Myocyte (in vitro differentiated cells): Measurements from ENCODE around the gene CCDC15. TPM values are rescaled to one million over a fixed set of nuclear protein-coding genes. Genes with fewer than 3 reads are reported as not detected.

Experiments
- DNase-seq: peaks from one replicate; pipeline ENCODE4 v3.0.0-alpha.2; 2012; ENCODE audit warnings: low read depth
- polyA plus RNA-seq: library from polyadenylated mRNA; unstranded; fragments of >200 nt; gene quantifications from one replicate; pipeline ENCODE4 v1.2.1, GENCODE V29; 2012; ENCODE audit warnings: missing spikeins
- total RNA-seq: library from RNA; depleted of rRNA; stranded (reverse); fragments of >200 nt; gene quantifications from 2 replicates; pipeline ENCODE4 v1.2.3, GENCODE V29; 2014

The CCDC15 gene
- 1.7 and 1.8 TPM in 2 replicates for total RNA-seq
- polyA plus RNA-seq, result 0.40 TPM

DNA sequence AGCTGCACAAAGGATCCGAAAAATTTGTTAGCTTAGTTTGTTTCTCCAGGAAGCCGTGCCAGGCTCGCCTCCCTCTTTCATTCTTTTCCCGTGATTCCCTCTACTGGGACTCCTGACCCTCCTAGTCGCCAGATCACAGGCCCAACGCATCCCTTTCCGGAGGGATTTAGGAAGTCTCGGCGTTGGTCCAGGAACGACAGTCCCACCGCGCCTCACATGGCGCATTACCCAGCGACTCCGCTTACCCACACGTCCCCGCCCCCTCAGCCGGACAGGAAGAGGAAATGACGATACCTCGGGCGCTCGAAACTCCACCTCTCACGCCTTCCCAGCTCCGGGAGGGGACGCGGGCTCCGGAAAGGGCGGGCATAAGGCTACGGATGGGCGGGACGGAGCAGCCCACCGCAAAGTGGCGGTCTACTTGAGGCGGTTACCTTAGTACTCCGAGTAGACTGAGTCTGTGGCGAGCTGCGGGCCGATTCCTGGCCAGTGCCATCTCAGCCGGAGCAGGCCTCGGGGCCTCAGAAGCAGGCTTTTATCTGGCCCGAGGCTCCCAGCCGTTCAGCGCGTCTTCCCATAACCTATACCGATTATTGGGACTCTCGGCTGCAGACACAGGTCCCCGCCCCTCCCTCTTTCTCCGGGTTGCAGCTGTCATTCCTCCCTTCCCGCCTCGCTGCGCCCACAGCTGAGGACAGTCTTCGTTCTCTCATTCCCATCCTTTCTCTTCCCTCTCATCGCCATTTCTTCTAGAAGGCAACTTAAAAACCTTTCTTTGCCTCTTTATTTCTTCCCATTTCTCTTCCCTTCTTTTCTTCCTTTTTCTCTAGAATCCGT lies at the start of gene CCDC15:
TSS of gene CCDC15 (plus strand) at position 450 of the 837 bp plus-strand sequence. CDS start 531 bp downstream, outside the sequence.
- DNase-seq, result peak; percentile 100

- peak; percentile 33 for DNase-seq
These were observed 38.2 kb upstream of the CCDC15 start for GRCh38 chr11:124915541-124916369.

DNA sequence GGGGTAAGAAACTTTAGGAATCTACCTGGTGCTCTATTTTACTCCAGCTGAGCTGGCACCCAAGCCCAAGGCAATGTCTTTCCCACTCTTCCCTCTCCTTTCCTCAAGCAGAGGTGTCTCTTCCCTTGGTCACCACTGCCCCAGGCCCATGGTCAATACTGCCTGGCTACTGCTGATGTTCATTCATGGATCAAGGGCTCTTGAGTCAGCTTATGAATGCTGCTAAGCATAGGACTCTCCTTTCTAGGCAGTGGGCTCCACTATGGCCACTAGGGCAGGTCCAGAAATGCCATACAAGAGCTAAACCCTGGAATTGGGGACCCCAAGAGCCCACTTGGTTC lies 37.7 kb upstream of the CCDC15 start:
- no peak for DNase-seq

- DNase-seq, result peak; percentile 76
These were observed 36.8 kb upstream of the CCDC15 start for GRCh38 chr11:124917115-124917637.

DNA sequence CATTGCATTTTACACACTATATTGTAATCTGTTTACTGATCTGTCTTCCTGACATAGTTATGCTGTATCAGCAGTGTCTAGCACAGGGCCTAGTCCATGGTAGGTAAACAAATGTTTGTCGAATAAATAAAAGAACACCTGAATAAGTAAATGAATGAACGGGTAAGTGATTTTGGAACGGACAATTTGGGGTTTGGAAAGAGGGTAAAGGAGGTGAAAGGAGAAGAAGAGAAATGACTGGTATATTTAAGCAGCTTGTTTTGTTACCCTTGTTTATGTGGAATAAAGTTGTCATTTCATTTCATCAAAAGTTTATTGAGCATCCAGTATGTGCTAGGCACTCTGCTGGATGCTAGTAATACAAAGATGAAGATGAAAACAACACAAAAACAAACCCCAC lies 35.1 kb upstream of the CCDC15 start, which contains the start of gene HEPN1:
TSS of gene HEPN1 (plus strand) at position 301 of the 400 bp plus-strand sequence.
- no peak for DNase-seq

DNA sequence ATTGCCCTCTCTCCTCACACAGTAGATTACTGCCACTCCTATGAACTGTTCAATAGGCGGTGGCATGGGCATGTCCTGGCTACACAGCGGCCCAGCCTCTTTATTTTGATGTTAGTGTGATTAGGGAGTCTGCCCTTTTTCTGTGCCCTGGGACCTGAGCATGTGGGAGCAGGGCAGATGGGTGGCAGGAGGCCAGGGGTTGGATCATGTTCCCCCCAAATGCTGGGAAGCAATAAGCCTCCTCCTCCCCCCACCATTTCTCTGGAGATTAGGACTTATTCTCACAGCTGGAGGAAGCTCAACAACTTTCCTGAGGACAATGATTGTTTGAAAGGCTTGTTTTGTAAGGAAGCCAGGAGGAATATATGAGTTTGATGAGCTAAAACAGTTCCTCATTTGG lies 34.1 kb upstream of the CCDC15 start:
- peak; percentile 48 for DNase-seq

GRCh38 chr11:124920356-124920755 lies 33.6 kb upstream of the CCDC15 start:
- no peak for DNase-seq

GRCh38 chr11:124920870-124921609 lies 33.0 kb upstream of the CCDC15 start:
- DNase-seq, result peak; percentile 51

DNA sequence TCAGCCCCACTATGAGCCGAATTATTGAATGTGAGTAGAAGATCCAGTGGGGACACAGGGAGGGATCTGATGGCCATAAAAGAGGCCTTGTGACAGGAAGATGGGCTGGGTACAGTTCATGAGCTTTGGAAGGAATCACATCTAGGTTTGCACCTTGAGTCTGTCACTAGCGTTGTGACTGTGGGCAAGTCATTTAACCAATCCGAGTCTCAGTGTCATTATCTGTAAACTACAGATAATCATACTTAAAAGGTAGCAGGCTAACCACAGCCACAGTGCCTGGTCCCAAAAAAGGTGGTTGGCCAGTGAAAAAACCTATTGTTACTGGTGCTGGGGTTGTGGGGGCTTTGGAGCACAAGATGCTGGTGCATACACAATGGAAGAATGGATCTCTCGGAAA lies 31.2 kb upstream of the CCDC15 start:
- no peak for DNase-seq

DNA sequence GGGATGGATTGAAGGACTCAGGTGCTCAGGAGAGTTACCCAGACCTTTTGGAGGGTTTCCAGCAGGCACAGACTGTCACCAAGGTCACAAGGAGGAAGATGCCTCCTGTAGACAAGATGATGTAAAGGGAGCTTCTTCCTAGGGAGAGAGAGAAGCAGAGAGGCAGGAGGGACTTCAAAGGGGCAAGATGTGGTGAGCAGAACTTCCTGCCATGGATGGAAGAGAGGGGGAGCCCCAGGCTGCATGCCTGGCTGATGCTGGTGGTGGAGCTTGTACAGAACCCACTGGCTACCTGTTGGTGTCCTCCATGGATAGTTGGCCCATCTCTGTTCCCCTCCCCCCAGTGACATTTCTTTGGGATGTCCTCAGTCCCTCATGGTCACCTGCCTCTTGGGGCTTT lies 30.7 kb upstream of the CCDC15 start:
- DNase-seq, result no peak

DNA sequence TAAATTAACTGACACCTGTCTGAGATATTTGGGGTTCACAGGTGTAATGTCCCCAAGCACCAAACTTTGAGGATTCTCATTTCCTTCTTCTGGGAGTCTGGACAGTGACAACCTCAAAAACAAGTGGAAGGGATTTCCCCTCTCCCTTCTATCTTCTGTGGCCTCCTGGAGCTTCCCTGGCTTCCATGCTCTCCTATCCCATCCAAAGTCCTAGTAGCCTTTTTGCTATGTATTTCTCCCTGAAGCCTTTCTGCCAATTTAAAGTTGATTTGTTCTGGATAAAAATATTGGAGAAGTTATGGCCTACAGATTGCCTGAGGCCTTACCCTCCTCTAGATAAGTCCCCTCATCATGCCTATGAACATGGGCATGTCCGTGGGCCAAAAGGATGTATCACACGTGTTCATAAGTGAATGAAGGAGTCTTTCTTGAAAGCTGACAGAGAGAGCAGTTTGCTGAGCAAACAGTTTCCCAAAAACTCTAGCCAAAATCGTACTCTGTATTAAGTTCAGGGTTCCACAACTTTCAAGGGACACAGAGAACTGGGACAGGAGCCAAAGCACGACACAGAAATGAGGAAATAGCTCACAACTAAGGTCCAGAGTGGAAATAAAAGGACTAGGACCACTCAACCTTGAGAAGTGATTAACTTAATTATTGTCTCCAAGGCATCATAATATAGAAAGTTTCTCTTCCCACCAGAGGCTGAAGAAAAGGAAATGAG lies 24.9 kb upstream of the CCDC15 start:
- DNase-seq, result no peak

DNA sequence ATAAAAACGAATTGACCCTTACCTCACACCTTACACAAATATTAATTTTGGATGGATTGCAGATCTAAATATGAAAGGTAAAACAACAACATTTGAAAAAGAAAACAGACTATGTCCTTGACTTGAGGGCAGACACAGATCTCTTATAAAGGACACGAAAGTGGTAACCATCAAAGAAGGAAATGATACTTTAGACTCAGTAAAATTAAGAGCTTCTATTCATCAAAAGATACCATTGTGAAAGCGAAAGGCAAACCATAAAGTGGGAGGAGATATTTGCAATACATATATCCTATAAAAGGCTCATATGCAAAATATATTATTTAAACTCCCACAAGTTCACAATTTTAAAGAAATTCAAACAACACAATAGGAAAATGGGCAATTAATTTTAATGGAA lies 23.2 kb upstream of the CCDC15 start:
- DNase-seq, result no peak

GRCh38 chr11:124934862-124935547 lies 19.0 kb upstream of the CCDC15 start:
- no peak for DNase-seq

- no peak for DNase-seq
These were observed 18.2 kb upstream of the CCDC15 start, which contains the start of gene HEPACAM for GRCh38 chr11:124935548-124936514. Gene HEPACAM (minus strand): TSS chr11:124936047. CDS start chr11:124936006, 41 bp downstream.

DNA sequence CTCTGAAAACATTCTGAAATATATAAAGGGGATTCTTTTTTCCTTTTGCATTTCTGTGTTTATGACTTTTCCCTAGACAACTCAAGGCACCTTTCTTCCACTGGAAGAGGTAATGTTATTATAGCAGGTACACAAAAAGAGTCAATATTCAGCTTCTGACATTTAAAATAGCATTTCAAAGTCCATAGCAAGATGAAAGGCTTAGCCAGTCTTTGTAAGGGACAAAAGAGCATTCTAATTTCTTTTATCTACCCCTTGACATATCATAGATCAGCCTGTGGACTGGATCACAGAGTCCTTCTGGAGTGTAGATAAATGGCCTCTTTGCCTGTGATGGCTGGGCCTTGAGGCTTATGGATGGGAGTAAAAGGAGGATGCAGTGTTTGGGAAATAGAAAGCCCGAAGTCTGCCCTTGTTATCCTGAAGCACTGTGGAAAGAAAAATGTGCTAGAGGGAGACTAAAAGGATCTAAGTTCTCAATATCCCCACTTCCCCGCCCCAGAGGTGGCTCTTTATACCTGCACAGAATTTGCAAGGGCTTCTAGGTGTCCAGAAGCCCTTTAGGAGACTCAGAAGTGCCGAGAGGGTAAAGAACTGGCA lies 16.6 kb upstream of the CCDC15 start:
- DNase-seq, result no peak

GRCh38 chr11:124938206-124938765 lies 15.7 kb upstream of the CCDC15 start:
- no peak for DNase-seq

DNA sequence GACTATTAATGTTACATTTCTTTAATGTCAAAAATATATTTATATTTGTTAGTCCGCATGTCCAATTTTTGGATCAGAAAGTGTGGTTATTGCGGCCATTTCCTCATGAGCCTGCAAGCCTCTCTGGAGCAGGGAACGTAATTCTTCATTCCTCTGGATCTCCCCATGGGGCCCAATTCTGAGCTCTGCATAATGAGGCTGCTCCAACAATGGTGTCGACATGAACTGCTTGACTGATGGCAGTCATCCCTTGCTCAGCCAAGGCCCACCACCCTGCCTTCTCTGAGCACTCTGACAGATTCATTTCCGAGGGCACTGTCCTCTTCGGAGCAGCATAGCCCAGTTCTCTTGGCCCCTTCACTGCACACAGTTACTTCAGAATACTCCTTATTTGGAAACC lies 15.0 kb upstream of the CCDC15 start:
- DNase-seq, result no peak

DNA sequence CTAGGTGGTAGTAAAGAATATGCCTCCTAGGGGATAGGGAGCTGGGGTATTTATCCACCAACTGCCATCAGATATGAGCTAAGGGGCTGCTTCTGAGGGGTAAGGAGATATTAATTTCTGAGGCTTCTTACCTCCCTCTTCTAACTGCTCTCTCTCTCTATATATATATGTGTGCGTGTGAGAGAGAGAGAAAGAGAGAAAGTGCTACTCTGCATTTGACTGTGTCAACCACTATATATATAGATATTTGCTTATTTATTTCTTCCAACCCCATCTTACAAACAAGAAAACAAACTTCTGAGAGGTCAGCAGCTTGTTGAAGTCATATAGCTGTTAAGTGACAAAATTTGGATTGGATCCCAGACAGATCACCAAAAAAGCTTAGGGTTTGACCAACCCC lies 12.3 kb upstream of the CCDC15 start:
- no peak for DNase-seq
